Fibroblast of gingiva (primary cell): ENCODE measurements around the gene SMARCC2.
"Not testable (repeated sequence)": the region's sequence is repeated elsewhere in the genome, so short reads cannot be mapped to it uniquely, and the experiment has no call there.

Source experiments
- DNase-seq: peaks from one replicate; pipeline ENCODE4 v3.0.0-alpha.2; 2011; ENCODE audit warnings: low read depth

The SMARCC2 gene

GRCh38 chr12:56163533-56164344 is 25.5 kb downstream of the SMARCC2 start:
- no peak for DNase-seq

GRCh38 chr12:56162468-56163290 is 26.6 kb downstream of the SMARCC2 start:
- no peak for DNase-seq

- no peak for DNase-seq
These were observed 27.5 kb downstream of the SMARCC2 start for GRCh38 chr12:56161690-56162351.

DNA sequence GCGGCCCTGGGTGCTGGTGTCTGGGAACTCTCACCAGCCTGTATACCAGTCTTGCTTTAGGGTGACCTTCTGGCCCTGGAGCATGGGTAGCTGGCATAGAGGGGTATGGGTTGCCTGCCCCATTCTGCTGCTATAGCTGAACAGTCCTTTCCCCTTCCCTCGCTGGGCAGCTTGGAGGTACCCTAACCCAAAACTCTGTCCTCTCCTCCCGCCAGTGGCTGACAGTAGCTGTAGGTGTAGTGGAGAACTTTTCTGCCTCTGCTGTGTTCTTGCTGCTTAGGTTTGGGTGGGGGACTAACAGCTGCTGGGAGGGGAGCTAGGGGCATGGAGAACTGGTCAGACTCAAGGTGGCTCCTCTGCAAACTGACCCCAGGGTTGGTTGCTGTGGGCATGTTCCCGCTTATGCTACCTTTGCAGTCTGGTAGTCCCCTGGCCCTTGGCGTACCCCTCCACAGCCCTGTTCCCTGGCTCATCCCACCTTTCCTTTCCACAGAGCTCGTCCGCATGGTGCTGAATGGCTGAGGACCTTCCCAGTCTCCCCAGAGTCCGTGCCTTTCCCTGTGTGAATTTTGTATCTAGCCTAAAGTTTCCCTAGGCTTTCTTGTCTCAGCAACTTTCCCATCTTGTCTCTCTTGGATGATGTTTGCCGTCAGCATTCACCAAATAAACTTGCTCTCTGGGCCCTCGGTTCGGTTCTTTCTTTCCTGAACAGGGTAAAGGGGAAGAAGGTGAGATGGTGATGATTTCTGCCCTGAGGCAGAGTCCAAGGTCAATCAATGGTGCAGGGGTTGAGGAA is 28.2 kb downstream of the SMARCC2 start:
- DNase-seq = no peak

- no peak for DNase-seq
These were observed 29.0 kb downstream of the SMARCC2 start for GRCh38 chr12:56160193-56160763.

GRCh38 chr12:56159482-56160192 is 29.6 kb downstream of the SMARCC2 start:
- DNase-seq = no peak

DNA sequence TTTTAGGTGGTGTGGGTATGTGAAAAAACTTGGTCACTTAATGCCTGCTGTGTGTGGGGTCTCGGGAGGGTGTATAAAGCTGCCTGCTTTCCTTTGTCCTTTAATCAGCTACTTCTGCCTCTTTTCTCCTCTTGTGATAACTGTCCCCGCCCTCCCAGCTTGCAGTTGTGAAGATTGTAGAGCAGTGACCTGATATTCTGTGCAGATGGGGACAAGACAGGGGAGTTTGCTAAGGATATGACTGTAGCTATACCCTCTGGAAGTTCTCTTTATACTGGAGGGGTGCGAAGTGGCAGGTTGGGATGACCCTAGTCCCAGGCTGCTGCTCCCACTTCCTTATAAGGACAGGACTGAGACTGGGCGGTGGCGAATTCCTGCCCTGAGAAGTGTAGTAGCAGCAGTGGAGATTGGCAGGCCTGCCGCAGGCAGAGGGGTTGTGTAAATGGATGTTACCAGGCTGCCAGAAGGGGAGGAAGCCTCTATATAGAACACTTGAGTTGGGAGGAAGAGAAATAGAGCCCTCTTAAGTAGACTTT is 30.3 kb downstream of the SMARCC2 start:
- peak; percentile 82 for DNase-seq

DNA sequence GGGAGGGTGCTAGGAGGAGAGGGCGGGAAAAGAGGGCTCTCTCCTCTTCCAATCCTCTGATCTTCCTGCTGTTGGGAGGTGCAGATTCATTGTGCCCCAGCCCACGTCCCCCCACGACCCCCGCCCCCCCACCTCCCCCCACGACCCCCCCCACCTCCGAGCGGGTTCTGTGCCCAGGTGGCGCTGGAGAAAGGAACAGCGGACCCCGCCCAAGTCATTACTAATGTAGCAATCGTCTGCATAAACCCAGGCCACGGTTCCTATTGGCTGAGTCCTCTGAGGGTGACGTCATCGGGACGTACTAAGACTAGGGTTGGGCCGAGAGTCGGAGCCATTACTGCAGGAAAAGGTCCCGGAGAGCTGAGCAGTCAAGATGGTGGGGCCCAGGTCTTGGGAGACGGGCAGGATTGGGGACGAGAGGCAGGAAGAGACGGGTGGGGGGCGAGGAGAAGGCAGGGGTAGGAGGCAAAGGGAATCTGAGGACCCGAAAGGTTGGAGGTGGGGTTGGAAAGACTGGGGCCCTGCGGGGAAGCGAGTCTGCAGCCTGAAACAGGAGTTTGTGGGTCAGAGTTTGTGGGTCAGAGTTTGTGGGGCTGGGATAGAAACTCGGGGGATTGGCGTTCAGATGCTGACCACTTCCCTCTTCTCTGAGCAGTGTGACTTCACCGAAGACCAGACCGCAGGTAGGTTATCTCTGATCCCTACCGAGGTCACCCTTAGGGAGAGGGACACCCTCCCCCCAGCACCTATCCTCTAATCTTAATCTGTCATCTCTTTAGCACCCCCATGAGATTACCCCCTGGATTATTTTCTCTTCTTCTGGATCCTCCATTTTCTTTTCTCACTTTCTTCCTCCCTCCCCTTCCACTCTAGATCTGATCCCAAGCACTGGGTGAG is 31.0 kb downstream of the SMARCC2 start, which contains the start of gene MYL6:
Gene MYL6 (plus strand): TSS at position 331 of the 897 bp plus-strand sequence. CDS start 43 bp downstream, at position 374.
- peak; percentile 97 for DNase-seq

GRCh38 chr12:56157201-56158028 is 31.9 kb downstream of the SMARCC2 start:
- peak; percentile 85 for DNase-seq

DNA sequence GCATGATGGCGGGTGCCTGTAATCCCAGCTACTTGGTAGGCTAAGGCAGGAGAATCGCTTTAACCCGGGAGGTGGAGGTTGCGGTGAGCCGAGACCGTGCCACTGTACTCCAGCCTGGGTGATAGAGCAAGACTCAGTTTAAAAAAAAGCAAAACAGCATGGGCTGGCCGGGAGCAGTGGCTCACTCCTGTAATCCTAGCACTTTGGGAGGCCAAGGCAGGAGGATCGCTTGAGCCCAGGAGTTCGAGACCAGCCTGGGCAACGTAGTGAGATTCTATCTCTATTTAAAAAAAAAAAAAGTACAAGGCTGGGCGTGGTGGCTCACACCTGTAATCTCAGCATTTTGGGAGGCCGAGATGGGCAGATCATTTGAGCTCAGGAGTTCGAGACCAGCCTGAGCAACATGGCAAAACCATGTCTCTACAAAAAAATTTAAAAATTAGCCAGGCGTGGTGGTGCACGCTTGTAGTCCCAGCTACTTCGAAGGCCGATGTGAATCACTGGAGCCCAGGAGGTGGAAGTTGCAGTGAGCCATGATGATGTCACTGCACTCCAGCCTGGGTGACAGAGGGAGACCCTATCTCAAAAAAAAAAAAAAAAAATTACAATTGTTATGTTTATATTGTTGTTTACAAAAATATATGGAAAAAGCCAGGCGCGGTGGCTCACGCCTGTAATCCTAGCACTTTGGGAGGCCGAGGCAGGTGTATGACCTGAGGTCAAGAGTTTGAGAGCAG is 32.7 kb downstream of the SMARCC2 start:
- not testable (repeated sequence) for DNase-seq

- no peak for DNase-seq
These were observed 33.9 kb downstream of the SMARCC2 start for GRCh38 chr12:56155256-56155845.

DNA sequence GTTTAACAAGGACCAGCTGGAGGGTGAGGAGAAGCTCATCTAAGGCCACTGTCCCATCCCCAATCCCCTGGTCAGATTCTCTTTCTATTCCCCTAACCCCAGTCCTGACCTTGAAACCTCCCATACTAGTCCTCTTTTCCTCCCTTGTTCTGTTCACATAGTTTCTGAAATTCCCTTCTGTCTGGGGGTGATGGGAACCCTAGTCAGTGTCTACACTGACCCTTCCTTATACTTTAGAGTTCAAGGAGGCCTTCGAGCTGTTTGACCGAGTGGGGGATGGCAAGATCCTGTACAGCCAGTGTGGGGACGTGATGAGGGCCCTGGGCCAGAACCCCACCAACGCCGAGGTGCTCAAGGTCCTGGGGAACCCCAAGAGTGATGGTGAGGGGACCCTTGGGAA is 34.5 kb downstream of the SMARCC2 start:
- no peak for DNase-seq

DNA sequence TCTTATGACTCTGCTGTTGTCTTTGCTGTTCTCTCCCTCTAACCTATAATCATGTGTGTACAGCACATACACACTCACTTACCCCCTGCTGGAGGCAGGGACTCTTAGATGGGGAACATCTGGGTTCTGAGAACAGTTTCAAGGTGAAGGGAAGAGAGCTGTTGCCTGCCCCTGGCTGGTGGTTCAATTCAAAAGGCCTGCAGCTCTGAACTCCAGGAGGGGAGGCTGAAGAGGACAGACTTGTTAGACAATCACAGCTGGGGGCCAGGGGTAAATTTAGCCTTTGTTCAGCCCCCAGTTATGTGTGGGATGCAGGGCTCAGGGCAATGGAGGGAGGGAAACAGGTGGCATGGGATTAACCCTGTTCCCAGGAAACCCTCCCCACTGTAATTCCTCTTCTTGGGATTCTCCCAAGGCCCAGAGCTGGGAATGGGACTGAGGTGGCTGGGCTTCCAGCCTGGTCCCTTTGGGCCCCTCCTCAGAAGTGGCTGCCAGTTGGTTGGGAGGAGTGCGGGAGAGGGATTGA is 35.0 kb downstream of the SMARCC2 start:
- no peak for DNase-seq

DNA sequence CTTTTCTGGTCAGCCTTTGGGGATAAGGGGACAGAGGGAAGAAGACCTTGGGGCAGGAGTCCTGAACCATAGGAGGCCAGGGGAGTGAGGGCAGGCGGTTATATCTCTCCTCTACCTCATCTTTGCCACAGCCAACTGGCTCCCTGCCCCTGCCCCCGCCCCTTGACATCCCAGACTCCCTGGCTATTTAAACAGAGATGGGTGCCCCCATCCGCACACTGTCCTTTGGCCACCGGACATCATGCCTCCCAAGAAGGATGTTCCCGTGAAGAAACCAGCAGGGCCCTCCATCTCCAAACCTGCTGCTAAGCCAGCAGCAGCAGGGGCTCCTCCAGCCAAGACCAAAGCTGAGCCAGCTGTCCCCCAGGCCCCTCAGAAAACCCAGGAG is 35.6 kb downstream of the SMARCC2 start:
- no peak for DNase-seq

- no peak for DNase-seq
These were observed 36.3 kb downstream of the SMARCC2 start for GRCh38 chr12:56152756-56153677.
